ENCODE results near the gene SIRT7. TPM values are rescaled to one million over a fixed set of nuclear protein-coding genes. Genes with fewer than 3 reads are reported as not detected.
A peak's percentile ranks its signal among the peaks of the same experiment; 100 is the strongest.

SIRT7 gene
- total RNA-seq, 1 donor from 2014 or later: 8.0 TPM

DNA sequence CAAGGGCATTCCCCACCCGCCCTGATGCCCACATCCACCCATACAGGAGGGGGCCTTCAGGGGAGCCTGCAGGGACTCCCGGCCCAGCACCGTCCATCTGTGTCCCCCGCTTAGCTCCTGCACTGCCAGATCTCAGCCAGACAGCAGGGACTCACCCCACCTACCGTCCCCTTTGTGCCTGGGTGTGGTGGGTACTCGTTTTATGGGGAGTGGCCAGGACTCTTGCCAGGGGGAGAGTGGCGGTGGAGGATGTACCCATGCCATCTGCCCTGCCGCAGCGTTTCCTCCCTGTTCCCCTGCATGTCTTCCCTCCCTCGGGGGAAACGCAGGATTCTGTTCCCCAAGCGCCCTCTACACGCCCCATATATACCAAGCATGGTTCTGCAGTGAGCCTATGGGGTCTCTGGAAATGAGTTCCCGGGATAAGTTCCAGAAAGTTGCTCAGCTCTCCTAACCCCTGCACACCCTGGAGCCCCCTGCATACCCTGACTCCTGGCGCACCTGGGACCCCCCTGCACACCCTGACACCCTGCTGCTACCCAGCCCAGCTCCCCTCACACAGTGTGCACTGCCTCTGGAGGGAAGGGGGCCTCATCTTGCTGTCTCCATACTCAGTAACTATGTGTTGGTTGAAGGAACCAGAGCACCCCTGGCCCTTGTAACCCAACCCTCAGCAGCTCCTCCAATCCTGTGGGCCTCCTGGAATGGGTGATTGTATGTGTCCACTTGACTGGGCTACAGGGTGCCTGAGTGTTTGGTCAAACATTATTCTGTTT is 13.8 kb upstream of the SIRT7 start:
- no peak for DNase-seq

DNA sequence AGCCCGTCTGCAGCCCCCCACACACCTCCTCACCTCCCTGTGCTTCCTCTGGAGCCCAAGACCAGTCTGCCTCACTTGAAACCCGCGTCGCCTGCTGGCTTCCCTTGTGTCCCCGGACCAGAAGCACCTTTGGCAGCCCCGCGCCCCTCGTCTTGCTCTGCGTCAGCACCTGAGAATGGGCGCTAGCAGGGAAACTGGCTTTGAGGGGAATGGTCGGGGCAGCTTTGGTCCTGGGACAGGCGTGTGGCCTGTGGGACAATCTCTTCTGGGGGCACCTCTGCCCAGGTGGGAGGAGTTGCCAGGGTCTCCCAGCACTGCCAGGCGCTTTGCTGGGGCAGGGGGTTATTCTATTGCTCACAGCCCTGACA is 13.2 kb upstream of the SIRT7 start:
- DNase-seq: no peak

DNA sequence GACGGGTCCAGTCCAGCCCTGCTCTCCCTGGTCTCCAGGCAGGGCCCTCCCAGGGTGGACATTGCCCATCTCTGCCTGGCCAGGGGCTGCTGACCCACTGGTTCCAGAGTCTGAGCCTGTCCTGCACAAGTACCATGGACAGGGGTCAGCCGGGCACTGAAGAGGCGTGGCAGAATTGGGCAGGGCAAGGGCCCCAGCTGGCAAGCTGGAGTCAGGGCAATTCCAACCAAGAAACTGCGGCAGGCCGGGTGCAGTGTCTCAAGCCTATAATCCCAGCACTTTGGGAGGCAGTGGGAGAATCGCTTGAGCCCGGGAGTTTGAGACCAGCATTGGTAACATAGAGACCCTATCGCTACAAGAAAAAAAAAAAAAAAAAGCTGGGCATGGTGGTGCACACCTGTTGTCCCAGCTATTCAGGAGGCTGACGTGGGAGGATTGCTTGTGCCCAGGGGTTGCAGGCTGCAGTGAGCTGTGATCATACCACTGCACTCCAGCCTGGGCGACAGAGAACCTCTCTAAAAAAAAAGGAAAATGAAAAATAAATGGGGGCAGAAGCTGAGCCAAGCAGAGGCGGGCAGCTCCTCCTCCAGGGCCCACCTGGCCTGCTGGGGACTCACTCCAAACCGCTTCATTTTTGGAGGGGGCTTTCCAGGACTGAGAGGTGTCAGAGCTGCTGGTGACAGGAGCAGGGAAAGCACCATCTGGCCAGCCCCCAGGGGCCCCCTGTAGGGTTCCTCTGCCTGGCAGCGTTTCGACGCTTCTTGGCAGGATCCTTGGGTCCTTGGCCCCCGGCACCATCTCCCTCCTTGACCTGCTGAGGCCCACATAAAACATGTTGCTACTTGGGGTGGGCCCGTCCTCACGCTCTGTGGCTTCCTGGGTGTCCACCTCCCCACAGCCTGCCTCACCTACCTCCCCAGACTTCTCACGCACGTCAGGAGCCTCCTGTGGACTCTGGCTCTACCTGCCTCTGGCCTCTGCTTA is 12.5 kb upstream of the SIRT7 start:
- no peak for DNase-seq

DNA sequence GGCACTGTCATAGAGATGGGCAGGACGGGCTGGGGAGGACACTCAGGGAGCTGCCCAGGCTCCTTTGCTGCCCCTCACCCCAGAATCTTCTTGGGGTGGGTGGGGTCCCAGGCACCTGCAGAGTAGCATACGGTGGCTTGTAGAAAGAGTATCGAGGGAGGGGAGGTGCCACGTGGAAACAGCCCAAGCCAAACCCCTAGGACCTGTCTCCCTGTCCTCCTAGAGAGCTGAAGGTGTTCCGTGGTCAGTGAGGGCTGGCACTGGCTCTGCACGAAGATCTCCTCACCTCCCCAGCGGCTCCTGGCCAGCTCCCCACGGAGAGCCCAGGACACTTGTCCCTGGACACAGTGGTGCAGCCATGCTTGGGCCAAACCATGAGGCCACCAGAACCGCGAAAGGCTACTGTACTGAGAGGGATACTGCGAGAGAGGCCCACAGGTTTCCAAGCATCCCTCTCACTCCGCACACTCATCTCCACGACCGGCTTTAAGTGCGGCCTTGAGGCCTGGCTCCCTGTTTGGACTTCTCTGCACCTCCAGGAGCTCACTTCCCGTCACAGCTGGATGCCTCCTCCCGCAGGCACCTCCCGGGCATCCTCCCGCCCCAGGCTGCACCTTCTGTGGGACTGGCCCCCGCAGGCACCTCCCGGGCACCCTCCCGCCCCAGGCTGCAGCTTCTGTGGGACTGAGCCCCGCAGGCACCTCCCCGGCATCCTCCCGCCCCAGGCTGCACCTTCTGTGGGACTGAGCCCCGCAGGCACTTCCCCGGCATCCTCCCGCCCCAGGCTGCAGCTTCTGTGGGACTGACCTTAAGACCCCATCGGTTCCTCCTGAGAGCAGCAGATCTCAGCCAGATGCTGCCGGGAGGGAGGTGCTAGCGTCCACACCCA is 11.5 kb upstream of the SIRT7 start:
- no peak for DNase-seq

DNA sequence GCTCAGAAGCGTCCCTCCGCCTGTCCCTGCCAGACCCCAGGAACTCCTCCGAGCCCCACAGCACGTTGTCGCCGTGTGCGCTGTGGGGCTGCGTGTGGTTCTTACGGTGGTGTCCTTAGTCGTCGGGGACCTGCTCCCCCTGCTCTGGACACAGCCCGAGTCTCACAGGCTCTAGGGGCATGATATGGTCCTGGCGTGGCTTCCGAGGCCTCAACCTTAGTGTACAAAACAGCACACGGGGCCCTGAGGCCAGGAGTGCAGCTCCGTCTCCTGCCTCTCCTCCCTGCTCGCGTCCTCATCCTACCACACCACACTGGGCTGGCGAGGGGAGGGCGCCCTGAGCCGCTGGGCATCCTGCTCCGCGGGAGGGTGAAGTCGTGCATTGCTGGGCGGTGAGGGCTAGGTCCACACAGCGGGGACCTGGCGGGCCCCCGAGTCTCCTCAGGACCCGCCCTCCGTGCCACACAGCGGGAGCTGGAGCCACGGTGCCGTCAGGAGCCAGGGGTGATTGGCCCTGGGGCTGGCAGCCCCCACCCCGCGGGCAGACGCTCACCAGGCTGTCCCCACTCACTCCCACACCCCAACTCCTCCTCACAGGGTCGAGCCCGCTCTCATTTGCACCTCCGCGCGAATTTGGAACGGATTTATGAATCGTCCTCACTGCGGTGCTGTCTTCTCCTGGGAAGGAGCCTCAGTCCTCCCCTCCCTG is 10.7 kb upstream of the SIRT7 start:
- DNase-seq: no peak

DNA sequence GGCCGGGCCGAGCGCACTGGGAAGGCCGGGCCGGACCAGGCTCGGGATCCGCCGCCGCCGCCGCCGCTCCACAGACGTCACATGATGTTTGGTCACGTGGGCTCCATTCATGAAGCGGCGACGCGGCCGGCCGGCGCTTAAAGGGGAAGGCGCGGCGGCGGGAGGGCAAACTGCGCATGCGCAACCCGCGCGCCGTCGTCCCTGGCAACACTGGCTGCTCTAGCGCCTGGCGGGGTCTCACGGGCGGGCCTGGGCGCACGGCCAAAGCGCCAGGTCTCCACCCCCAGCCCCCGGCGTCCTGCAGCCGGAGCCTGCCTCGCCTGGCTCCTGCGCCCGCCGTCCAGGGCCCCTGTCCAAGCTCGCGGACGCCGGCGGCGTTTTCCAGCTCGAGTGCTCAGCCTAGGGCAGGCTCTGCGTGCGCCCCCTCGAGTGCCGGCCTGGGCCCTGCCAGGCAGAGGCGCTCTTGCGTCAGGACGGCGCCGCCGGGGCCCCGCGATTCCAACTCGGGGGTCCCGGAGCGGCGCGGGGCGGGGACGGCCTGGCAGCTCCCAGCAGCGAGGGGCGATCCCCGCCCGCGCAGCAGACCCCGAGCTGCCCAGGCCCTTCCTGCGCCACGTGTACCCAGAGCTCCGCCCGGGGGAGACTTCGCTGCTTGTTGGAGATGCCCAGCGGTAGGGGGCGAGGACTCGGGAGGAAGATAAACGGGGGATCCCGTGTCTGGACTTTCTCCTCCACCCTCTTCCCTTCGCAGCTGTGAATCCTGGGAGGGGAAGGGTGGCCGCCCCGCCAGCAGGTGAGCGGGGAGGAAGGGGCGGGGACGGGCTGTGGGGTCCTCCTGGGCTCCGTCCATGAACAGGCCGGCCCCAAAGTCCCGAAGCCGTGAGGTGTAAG is 9.9 kb upstream of the SIRT7 start, which contains the start of gene MAFG:
Gene MAFG (minus strand): TSS at position 83 of the 891 bp plus-strand sequence. CDS start 4,550 bp downstream, outside the sequence.
- peak; percentile 78 for DNase-seq

DNA sequence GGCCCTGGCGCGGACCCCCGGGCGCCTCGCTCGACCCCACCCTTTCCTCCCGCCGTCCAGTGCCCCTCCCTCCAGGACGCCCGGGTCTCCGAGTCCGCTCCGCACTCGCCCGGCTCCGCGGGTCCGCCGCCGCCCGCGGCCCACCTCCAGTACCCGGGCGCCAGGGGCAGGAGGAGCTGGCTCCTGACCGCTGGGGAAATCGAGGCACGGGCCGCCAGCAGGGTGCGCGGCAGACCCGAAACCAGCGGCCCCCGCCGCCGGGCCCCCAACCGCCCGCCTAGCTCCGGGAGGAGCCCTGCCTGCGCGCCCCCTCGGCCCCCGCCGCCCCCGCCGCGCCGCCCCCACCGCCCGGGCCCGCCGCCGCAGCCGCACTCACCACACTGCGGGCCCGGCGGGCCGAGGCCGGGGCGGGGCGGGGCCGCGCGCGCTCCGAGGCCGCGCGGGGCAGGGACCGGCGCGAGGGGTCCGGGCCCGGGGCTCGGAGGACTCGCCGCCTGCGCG is 9.2 kb upstream of the SIRT7 start:
- no peak for DNase-seq

DNA sequence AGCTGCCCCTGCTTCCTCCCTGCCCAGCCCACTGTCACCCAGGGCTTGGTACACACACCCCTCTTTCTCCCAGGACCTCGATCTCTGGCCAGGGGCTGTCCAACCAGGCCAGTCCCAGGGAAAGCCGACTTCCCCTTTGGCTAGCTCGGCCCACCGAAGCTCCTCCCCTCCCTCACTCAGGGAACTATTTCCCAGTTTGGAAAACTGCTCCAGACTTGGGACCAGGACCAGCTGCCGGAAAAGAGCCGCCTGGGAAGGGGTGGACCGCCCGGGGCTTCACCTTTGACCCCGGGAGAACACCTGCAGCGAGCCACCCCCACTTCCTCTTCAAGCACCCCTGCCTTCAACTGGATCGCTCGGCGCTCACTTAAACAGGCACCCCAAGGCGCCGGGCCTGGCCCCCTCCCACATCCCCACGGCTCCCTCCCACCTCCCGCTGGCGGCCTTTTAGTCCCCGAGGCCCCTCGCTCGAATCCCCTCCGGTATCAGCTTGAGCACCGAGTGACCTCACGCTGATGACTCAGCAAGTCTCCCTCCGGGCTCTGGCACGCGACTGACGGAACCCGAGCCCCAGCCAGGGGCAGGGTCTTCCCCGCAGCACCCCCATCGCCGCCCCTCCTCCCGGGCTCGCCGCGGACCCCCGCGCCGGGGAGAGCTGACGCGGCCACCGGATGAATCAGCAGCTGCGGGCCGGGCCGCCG is 8.6 kb upstream of the SIRT7 start:
- DNase-seq: no peak

DNA sequence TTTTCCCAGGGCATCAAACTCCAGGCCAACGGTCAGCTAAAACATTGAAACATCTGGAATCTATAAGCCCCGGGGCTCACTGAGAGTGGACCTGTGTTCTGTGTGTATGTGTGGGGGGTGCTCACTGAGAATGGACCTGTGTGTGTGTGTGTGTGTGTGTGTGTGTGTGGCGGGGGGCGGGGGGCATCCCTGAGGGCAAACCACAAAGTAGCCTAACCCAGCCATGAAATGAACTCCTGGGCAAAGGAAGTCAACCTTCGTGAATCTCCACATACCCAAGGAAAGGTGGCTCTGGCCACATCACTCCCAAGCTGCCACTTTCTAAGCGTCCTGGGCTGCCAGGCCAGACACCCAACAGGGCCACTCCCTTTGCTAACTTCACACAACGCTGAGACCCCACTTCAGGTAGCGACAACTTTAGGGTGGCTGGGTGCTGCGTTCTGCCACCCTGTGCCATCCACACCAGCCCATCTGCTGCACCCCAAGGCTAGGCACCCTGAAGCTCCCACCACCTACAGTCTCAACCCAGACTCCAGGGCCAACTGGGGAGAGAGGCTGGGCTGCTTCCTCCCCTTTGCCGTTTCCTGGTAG is 8.0 kb upstream of the SIRT7 start:
- no peak for DNase-seq

DNA sequence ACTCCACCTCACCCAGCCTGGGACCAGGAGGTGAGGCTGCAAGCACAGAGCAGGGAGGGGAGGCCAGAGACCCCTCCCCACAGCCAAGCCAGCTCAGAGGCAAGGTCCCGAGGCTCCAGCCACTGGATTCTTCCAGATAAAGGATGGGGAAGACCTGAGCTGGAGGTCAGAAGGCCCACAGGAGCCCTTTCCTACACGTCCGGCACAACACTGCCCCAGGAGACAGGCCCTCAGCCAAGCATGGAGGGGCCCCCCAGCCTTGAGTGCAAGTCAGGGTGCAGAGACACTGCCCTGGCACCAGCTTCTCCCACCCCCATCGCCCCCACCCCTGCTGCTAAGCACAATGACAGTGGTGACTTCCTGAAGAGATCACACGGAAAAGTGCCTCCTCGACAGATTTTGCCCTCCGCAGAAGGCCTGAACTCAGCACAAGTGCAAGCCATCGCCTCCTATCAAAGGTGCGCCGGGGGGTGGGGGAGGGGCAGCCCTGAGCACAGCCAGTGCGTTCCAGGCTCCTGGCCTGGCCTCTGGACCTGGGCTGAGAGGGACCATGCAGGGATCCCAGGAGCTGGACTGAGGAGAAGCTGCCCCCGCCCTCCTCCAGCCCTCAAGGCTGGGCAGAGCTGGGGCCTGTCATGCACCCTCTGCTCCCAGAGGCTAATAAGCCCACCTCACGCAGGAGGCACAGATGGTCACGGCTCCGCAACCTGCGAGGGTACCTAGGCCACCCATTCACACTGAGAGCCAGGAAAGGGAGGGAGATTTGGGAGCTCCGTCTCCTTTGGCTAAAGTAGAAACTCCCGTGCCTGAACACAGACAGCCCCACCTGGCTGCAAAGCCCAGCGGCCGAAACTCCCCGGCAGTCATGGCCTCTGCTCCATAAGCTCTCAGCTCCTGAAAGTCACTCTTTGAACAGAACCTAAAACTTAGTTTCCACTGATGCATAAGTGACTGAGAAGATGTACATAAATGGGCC is 6.9 kb upstream of the SIRT7 start:
- no peak for DNase-seq

DNA sequence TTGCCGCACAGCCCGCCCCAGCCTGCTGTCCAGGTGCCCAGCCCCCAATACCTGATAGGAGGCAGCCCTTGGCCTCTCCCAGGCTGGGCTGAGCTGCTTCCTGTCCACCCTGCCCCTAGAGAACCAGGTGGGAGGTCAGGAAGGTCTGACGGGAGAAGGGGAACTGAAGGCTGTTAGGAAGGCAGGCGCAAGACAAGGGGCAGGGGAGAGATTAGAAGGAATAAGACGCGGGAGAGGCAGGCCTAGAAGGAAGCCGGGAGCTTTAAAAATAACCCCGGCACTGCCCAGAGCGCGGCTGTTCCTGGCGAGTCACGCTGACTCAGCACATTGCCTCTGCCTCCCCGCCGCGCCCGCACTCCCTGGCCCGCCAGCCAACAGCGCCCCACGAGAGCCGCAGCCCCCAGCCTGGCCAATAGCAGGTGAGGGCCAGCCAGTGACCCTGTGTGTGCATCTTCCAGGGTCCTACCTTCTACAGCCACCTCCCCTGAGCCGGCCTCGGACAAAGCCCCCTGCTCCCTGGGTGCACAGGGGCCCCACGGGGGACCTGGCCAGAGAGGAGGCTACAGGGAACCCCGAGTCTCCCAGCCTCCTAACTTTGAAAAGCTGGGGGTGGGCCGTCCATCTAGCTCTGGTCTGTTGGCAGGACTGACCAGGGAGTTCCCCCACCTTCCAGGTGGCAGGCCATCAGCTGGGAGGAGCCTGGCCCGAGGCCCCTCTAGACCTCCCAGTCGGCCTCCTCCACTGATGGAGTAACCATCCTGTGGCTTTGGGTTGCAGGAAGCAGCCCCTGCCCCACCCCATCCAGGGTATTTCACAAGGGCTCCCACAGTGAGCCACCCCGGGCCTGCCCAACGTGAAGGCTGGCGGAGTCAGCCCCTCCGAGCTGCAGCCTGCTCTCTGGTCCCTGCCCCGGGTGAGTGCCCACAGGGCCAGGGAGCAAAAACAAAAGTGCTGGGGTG is 5.6 kb upstream of the SIRT7 start:
- DNase-seq: peak; percentile 40

DNA sequence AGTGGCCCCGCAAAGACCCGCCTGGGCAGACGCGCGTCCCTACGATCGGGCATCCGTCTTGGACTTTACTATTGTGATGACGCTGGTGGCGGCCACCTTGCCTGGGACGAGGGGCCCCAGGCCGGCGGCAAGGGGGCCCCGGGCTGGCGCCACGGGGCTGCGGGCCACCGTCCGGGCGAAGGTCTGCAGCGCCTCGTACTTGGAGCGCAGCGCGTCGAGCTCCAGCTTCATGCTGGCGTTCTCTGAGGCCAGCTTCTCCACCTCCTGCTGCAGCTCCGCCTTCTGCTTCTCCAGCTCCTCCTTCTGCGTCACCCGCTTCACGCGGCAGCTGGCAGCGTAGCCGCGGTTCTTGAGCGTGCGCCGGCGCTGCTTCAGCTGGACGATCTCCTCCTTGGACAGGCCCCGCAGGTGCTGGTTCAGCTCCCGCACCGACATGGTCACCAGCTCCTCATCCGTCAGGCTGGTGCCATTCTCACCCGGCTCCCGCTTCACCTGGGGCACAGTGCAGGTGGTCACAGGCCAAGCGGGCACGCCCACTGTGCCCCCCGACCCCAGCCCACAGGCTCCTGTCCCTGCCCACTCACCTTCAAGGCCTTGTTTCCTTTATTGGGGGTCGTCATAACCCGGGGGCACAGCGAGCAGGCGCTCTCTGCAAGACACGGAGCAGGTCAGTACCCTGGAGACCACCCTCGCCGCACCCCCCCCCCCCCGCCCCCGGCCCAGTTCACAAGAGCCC is 4.8 kb upstream of the SIRT7 start:
- no peak for DNase-seq

DNA sequence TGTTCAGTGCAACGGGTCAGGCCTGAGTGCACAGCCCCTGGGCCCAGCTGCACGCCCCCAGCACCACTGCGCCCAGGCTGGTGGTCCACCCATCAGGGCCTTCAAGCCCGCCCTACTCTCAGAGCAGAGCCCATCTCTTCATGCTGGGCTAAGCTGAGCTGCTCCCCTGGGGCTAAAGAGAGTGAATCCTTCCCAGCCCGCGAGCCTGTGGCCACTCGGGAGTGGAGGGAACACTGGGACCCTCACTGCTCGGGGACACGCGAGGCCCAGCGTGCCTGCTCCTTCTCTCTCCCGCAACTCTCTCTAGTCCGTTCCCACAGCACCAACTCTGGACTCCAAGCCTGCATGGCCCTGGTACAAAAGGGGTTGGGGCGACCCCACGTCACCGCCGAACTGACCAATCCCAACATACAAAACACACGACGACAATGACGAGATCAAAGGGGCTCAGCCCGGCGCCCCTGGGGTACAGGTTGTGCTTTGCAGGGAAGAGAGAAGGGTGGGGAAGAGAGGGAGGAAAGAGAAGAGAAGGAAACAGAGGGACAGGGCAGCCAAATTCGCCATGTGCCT is 4.1 kb upstream of the SIRT7 start:
- DNase-seq: no peak

DNA sequence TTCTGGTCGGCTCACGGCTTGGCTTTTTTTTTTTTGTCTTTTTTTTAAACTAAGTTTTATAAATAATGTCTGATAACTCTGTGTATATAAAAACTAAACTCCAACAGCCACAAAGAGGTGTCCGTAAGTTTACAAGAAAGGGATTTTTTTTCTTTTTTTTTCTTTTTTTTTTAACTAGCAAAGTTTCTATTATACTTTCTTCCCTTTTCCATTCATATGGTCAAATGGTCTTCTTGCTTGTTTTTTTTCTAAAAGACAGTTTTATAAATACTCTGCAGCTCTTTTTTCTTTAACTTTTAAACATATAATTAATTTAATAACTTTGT is 3.5 kb upstream of the SIRT7 start:
- no peak for DNase-seq

DNA sequence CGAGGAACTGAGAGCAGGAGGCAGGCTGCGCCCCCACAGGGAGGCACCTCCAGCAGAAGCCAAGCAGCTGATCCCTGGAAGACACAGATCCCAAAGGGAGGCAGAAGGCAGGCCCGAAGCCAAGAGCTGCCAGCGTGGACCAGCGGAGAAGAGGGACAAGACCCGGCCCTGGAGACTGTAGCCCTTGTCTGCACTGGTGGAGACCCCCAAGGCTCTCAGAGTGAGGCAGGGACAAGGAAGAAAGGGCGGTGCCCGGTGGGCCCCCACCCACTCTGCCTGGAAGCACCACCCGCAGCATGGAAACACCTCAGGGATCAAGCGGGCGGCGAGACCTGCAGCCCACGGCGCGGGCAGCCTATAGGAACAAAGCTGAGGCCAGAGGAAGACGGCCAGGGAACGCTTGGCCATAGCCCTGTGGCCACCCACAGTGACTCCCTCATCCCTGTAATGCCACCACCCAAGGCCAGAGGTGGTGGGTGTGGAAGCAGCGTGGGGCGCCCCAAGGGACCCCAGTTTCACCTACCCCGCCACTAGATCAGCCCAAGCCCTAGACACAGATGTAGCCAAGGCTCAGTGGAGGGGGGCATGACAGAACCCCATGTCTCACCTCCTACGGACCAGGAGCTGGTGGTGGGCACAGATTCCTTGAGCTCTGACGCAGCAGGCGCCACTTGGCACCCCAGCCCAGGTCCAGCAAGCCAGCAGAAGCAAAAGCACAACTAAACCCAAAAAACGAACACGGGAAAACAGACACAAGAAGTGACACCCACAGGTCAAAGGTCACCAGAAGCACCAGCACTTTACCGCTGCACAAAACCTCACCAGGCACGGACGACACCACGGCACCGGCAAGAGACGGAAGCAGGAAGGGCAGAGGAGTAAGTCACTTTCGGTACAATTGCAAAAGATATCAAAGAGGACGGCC is 2.9 kb upstream of the SIRT7 start:
- no peak for DNase-seq

Measured in occipital lobe (tissue), 2 donors.